Heart left ventricle (tissue), 16 donors: Measurements from ENCODE around the gene THOC6. TPM values are rescaled to one million over a fixed set of nuclear protein-coding genes. Genes with fewer than 3 reads are reported as not detected.

Experiments
- ATAC-seq, 4 donors: fragments of 200-7000 bp; cut with Tn5 transposase; one replicate each; pipeline ENCODE4 v1.9.1; 2020 to 2022; ENCODE audit warnings: moderate library complexity in 4 of 4, mild to moderate bottlenecking in 3 of 4, moderate number of reproducible peaks in 1 of 4
- DNase-seq, 5 donors: peaks; one replicate each; pipeline ENCODE4 v3.0.0-alpha.2; 2020
- H3K27ac ChIP-seq, 12 donors: fragments of 200-600 bp; sonication (generic) in 4 of 12; one replicate each; pipeline versions ENCODE4 v1.5.0 to v1.8.0; 2016 to 2022; ENCODE audit warnings: mild to moderate bottlenecking in 2 of 12
- H3K27me3 ChIP-seq, 9 donors: fragments of 200-600 bp; sonication (generic) in 2 of 9; one replicate each; pipeline versions ENCODE4 v1.5.1 to v1.8.0; 2016 to 2022; ENCODE audit warnings: mild to moderate bottlenecking in 3 of 9
- H3K36me3 ChIP-seq, 9 donors: fragments of 200-600 bp; sonication (generic) in 2 of 9; one replicate each; pipeline versions ENCODE4 v1.5.0 to v1.8.0; 2018 to 2022; ENCODE audit warnings: mild to moderate bottlenecking in 2 of 9
- H3K4me1 ChIP-seq, 12 donors: fragments of 200-600 bp; sonication (generic) in 4 of 12; one replicate each; pipeline versions ENCODE4 v1.5.0 to v1.8.0; 2016 to 2022; ENCODE audit warnings: mild to moderate bottlenecking in 3 of 12
- H3K4me3 ChIP-seq, 12 donors: fragments of 200-600 bp; sonication (generic) in 4 of 12; one replicate each; pipeline versions ENCODE4 v1.5.0 to v1.8.0; 2017 to 2022; ENCODE audit warnings: mild to moderate bottlenecking in 9 of 12, moderate library complexity in 4 of 12
- H3K9me3 ChIP-seq, 12 donors: fragments of 200-600 bp; sonication (generic) in 4 of 12; one replicate each; pipeline versions ENCODE4 v1.5.0 to v1.8.0; 2016 to 2022; ENCODE audit warnings: mild to moderate bottlenecking in 1 of 12
- POLR2A ChIP-seq, 2 donors: fragments of 450-650 bp; IDR thresholded peaks; one replicate each; pipeline ENCODE4 v1.6.1; 2017; ENCODE audit warnings: antibody characterized with exemption in 2 of 2, mild to moderate bottlenecking in 2 of 2, moderate library complexity in 2 of 2
- WGBS, 4 donors: extraction: QIAGEN DNeasy Blood & Tissue Kit in 2 of 4; methylation state at CpG; one replicate each; pipeline versions ENCODE4 v1.1.5 to v1.1.7; 2013 to 2018; 5-methylcytosine and 5-hydroxymethylcytosine counted together
- intact Hi-C, 10 donors: fragments of 100-400 bp; cut with DNase I; formaldehyde crosslinking; loops; one replicate each; pipeline versions ENCODE4 v1.11.1 to v1.14.2; 2022
- polyA plus RNA-seq, 2 donors: library from polyadenylated mRNA; stranded (reverse); fragments of 200-250 nt; gene quantifications; one replicate each; pipeline ENCODE4 v1.2.3, GENCODE V29; 2013
- total RNA-seq, 9 donors: library from RNA; depleted of rRNA in 2 of 9; stranded (reverse); fragments of >200 nt in 2 of 9; fragmentation: NEBNext Ultra II Directional in 3 of 9; extraction: Animal tissue kit (Norgen Biotek cat#: 25700) in 3 of 9; gene quantifications; one replicate each; pipeline versions ENCODE4 v1.1.0 to v1.2.4, GENCODE V29; 2016 to 2023
- TF ChIP-seq, protein P1 (sequence below), 12 donors: fragments of 200-600 bp; sonication (generic) in 4 of 12; IDR thresholded peaks; one replicate each; pipeline versions ENCODE4 v1.5.0 to v1.8.0; 2018 to 2022; ENCODE audit warnings: antibody characterized with exemption in 12 of 12, mild to moderate bottlenecking in 5 of 12
- donor health status: ischemic (EF 13 %, LVEDD 7.1; RV severe dilation, severe dysfunction).
- donor health status: healthy with polysubstance abuse.
- donor health status: DM: no; HTN: yes; CAD: no.
- donor health status: DM: no; HTN: no; CAD: no.
- donor health status: ischemic (EF 25% LVEDD 6.9; RV normal size, moderate dysfunction).
- donor health status: ischemic (EF 25% LVEDD 5.7; RV mildly dilated, moderate dysfunction).
- donor health status: healthy.
- donor health status: DM: yes; HTN: yes; CAD: no.
- donor health status: ischemic (EF 35%, LVEDD 5.7; RV mildly dilated, moderate dysfunction).
- donor health status: nonischemic (EF 11% LVEDD 7.7; RV severe dilation, severe dysfunction).
- donor health status: DM: yes; HTN: yes; CAD: no.
- donor health status: PGD.
- donor health status: ischemic (EF 29% LVEDD 5.4; RV normal size, mild dysfunction).
- donor health status: nonischemic (EF 23%, LVEDD 6.1; RV moderate dilation, normal function).

The THOC6 gene
- total and polyA plus RNA-seq, 11 donors = 6.9 to 23.0 (median 10.3) TPM

DNA sequence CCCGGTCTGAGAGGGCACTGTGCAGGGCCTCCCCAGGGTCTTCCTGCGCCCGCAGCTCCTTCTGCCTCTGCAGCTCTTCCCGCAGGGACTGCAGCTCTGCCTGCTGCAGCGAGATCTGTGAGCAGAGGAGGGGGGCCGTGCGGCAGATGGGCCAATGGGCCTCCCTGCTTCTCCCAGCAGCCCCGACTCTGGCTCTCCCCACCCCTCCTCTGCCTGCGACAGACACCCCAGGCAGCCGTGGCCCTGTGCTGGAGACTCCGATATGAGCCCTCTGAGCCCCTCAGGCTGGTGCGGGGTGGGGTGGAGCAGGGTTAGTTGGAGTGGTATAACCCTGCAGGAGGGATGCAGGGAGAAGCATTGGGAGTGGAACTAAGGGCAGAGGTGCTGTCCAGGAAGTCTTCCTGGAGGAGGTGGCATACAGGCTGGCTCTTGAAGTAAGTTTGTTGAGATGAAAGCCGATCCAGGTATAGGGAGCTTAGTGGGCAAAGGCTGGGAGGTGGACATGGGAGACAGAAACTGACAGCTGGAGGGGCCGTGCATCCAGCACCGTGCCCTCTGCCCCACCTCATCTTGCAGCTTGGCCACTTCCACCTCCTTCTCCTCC, 5.0 kb downstream of the THOC6 start:
- peaks cover 0 to 41% (median 18%) of the 10 kb centered on the region in 12 donors for H3K4me1 ChIP-seq
- no peak for ATAC-seq
- WGBS, 4 donors = 25 to 50% (median 33%) methylated on average over 6 to 15 of the region's 15 CpGs
- peaks cover 0 to 23% (median 19%) of the 10 kb centered on the region in 9 donors for H3K36me3 ChIP-seq
- H3K4me3 ChIP-seq = peak overlapping the region in 1 of 12 donors; percentile 2
- intact Hi-C loops = no loop called here
- TF ChIP-seq, protein P1, sequence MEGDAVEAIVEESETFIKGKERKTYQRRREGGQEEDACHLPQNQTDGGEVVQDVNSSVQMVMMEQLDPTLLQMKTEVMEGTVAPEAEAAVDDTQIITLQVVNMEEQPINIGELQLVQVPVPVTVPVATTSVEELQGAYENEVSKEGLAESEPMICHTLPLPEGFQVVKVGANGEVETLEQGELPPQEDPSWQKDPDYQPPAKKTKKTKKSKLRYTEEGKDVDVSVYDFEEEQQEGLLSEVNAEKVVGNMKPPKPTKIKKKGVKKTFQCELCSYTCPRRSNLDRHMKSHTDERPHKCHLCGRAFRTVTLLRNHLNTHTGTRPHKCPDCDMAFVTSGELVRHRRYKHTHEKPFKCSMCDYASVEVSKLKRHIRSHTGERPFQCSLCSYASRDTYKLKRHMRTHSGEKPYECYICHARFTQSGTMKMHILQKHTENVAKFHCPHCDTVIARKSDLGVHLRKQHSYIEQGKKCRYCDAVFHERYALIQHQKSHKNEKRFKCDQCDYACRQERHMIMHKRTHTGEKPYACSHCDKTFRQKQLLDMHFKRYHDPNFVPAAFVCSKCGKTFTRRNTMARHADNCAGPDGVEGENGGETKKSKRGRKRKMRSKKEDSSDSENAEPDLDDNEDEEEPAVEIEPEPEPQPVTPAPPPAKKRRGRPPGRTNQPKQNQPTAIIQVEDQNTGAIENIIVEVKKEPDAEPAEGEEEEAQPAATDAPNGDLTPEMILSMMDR (IDR thresholded peaks at IDR 0.05) = no peak
- TF ChIP-seq POLR2A (IDR thresholded peaks at IDR 0.05) = no peak
- no peak overlapping the region for H3K27ac ChIP-seq
- peaks cover 7 to 54% (median 29%) of the 10 kb centered on the region in 9 donors for H3K27me3 ChIP-seq
- H3K9me3 ChIP-seq = no peaks in the 10 kb centered on the region
- no peak for DNase-seq

GRCh38 chr16:3029491-3030221, 5.8 kb downstream of the THOC6 start:
- 10 to 34% (median 22%) methylated on average over 18 to 59 of the region's 59 CpGs for WGBS, 4 donors
- Histone ChIP-seq H3K4me3 (peak overlapping the region in 7 of 12 donors; percentile 2 to 44 (median 21)), H3K27me3 (peaks cover 8 to 61% (median 37%) of the 10 kb centered on the region in 9 donors), H3K36me3 (peaks cover 0 to 23% (median 19%) of the 10 kb centered on the region in 9 donors), H3K9me3 (no peaks in the 10 kb centered on the region), H3K27ac (no peak overlapping the region), H3K4me1 (peaks cover 0 to 36% (median 14%) of the 10 kb centered on the region in 12 donors)
- intact Hi-C loops = loop anchor here in 1 of 10 donors (5.0 kb wide), 1 partner anchor 138 kb away; no protein-coding TSS in a partner anchor
- no peak for TF ChIP-seq POLR2A (IDR thresholded peaks at IDR 0.05)
- TF ChIP-seq, protein P1 (IDR thresholded peaks at IDR 0.05) = no peak
- ATAC-seq = peak in 1 of 4 donors; percentile 8
- peak in 1 of 5 donors; percentile 77 for DNase-seq

DNA sequence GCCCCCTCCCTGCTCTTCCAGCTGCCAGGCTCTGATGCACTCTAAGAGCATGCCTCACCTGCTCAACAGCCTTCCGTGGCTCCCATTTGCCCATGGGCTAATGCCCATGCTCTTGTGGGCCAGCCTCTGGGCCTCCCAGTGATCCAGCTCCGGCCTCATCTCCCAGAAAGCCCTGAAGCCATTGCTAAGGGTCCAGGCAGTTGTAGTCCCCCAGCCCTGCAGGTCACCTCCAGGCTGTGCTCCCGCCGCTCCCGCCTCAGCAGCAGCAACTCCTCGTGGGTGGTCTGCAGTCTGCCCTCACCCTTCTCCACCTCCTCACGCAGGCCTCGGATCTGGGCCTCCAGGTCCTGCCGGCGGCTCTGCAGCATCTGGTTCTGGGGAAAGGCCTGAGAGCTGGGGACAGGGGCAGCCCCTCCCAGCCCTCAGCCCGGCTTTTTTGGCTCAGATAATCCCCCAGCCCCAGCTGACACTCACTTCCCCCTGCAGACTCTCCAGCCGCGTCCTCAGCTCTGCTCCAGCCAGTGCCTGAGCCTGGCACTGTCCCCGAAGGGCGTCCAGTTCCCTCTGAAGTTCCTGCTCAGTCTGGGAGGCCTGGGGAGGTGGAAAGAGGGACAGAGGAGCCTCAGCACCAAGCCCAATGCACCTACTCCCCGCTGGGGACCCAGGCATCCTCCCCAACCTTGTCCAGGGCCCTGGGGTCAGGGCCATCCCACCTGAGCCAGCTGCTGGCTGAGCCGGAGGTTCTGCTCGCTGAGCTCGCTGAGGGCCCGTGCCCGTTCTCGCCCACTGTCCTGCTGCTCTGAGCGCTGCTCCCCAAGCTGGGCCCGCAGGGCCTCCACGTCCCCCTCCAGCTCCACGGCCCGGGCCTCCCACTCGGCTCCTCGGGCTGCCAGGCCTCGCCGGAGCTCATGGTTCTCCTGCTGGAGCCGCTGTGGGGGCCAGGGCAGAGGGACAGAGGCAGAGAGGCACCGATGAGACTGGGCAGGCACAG, 6.7 kb downstream of the THOC6 start:
- DNase-seq = no peak
- intact Hi-C loops = loop anchor here in 1 of 10 donors (5.0 kb wide), 1 partner anchor 137 kb away; no protein-coding TSS in a partner anchor
- H3K27me3 ChIP-seq = peaks cover 16 to 69% (median 45%) of the 10 kb centered on the region in 9 donors
- no peaks in the 10 kb centered on the region for H3K9me3 ChIP-seq
- no peak overlapping the region for H3K4me3 ChIP-seq
- H3K4me1 ChIP-seq = peaks cover 0 to 33% (median 10%) of the 10 kb centered on the region in 12 donors
- H3K36me3 ChIP-seq = peaks cover 0 to 20% (median 18%) of the 10 kb centered on the region in 9 donors
- WGBS, 4 donors = 80 to 85% (median 82%) methylated on average over 21 to 33 of the region's 33 CpGs
- ATAC-seq = no peak
- no peak overlapping the region for H3K27ac ChIP-seq
- TF ChIP-seq POLR2A (IDR thresholded peaks at IDR 0.05) = no peak

DNA sequence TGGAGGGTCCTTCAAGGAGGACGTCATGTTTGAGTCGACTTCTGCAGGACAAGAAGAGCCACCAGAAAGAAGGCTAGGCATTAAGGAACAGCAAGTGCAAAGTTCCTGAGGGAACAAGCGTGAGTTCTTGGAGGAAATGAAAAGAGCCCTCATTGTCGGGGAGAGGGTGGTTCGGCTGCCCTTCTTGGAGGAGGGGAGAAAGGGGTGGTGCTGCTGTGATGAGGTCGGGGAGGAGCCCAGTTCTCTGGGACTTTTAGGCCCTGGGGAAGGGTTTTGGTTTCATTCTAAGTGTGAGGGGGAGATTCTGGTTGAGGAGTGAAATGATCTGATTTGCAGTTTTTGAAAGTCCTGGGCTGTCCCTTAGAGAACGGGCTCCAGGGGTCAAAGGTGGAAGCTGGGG, 8.8 kb downstream of the THOC6 start:
- Histone ChIP-seq H3K4me1 (peaks cover 0 to 43% (median 12%) of the 10 kb centered on the region in 12 donors), H3K36me3 (no peaks in the 10 kb centered on the region), H3K27ac (no peak overlapping the region), H3K27me3 (peaks cover 32 to 90% (median 66%) of the 10 kb centered on the region in 9 donors), H3K4me3 (no peak overlapping the region), H3K9me3 (no peaks in the 10 kb centered on the region)
- no peak for DNase-seq
- intact Hi-C loops = loop anchor here in 1 of 10 donors (5.0 kb wide), 1 partner anchor 135 kb away; no protein-coding TSS in a partner anchor
- TF ChIP-seq, protein P1 (IDR thresholded peaks at IDR 0.05) = no peak
- TF ChIP-seq POLR2A (IDR thresholded peaks at IDR 0.05) = no peak
- 38 to 50% (median 43%) methylated on average over 7 of the region's 7 CpGs for WGBS, 4 donors
- ATAC-seq = no peak
